ENCODE measurements around the gene PTPRF.

GRCh38 chr1:43572538-43572937, 41.9 kb downstream of the PTPRF start:
- TF ChIP-seq CTCF (IDR thresholded peaks at IDR 0.05), result no peak
- TF ChIP-seq POLR2A (IDR thresholded peaks at IDR 0.05), result no peak
